ENCODE data around the gene LAMA2. TPM values are rescaled to one million over a fixed set of nuclear protein-coding genes. Genes with fewer than 3 reads are reported as not detected.

The LAMA2 gene
- total and polyA plus RNA-seq, 7 donors = 0.46 to 131 (median 59.6) TPM

DNA sequence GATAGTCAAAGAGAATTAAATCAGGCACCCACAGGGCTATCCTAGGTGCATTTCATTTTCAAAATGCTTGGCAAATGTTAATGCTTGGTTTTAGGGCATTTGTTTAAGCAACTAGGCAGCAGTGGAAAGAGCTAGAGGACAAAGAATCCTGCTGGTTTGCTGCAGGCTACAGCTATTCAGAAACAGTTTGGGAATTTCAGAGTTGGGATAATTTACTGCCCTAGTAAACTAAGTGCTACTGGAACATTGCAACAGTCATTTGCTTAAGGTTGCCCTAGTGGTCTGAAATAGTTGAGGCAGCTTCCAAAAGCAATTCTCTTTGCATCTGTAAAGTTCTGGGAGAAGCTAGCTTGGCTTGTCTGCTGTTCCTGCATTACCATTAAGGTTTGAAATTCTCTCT lies 312.7 kb downstream of the LAMA2 start:
- no peak for DNase-seq
- Histone ChIP-seq H3K27me3 (no peaks in the 10 kb centered on the region), H3K9me3 (no peaks in the 10 kb centered on the region), H3K36me3 (no peaks in the 10 kb centered on the region), H3K4me1 (peaks cover 0 to 20% (median 16%) of the 10 kb centered on the region in 4 donors), H3K27ac (no peak overlapping the region), H3K4me3 (no peak overlapping the region)
- intact Hi-C loops (cut with DNase I) = no loop called here
- no peak for TF ChIP-seq POLR2A (IDR thresholded peaks at IDR 0.05)
- TF ChIP-seq POLR2AphosphoS5 (IDR thresholded peaks at IDR 0.05) = no peak
- TF ChIP-seq, protein P1, sequence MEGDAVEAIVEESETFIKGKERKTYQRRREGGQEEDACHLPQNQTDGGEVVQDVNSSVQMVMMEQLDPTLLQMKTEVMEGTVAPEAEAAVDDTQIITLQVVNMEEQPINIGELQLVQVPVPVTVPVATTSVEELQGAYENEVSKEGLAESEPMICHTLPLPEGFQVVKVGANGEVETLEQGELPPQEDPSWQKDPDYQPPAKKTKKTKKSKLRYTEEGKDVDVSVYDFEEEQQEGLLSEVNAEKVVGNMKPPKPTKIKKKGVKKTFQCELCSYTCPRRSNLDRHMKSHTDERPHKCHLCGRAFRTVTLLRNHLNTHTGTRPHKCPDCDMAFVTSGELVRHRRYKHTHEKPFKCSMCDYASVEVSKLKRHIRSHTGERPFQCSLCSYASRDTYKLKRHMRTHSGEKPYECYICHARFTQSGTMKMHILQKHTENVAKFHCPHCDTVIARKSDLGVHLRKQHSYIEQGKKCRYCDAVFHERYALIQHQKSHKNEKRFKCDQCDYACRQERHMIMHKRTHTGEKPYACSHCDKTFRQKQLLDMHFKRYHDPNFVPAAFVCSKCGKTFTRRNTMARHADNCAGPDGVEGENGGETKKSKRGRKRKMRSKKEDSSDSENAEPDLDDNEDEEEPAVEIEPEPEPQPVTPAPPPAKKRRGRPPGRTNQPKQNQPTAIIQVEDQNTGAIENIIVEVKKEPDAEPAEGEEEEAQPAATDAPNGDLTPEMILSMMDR (IDR thresholded peaks at IDR 0.05) = no peak
- no peak for TF ChIP-seq EP300 (IDR thresholded peaks at IDR 0.05)

DNA sequence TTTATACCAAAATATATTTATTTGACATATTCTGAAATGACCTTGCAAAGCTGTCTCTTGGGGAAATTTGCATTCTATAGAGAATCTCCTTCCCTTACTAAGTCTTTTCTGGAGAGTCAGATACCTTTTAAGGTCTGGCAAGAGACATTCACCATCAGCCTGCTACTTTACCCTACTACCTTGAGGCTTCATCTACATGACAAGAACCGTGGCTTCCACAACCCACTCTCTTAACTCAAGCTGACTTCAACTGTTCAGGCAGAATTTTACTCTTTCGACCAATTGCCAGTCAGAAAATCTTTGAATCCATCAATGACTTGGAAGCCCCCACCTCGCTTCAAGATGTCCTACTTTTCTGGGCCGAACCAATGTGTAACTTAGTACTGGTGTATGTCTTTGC lies 314.2 kb downstream of the LAMA2 start:
- no peaks in the 10 kb centered on the region for H3K9me3 ChIP-seq
- H3K4me3 ChIP-seq = no peak overlapping the region
- TF ChIP-seq POLR2A (IDR thresholded peaks at IDR 0.05) = no peak
- TF ChIP-seq, protein P1 (IDR thresholded peaks at IDR 0.05) = no peak
- no peak for TF ChIP-seq POLR2AphosphoS5 (IDR thresholded peaks at IDR 0.05)
- no peak for TF ChIP-seq EP300 (IDR thresholded peaks at IDR 0.05)
- no peaks in the 10 kb centered on the region for H3K27me3 ChIP-seq
- H3K27ac ChIP-seq = no peak overlapping the region
- WGBS, 2 donors = 86 to 89% methylated on average over 4 of the region's 4 CpGs
- H3K36me3 ChIP-seq = no peaks in the 10 kb centered on the region
- peaks cover 0 to 20% (median 16%) of the 10 kb centered on the region in 4 donors for H3K4me1 ChIP-seq
- DNase-seq = no peak
- intact Hi-C loops (cut with DNase I) = no loop called here

DNA sequence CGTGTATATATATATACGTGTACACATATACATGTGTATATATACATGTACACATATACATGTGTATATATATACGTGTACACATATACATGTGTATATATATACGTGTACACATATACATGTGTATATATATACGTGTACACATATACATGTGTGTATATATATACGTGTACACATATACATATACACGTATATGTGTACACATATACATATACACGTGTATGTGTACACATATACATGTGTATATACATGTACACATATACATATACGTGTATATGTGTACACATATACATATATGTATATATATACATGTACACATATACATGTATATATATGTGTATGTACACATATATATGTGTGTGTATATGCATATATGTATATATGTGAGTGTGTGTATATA lies 317.2 kb downstream of the LAMA2 start:
- 87% methylated on average over 9 of the region's 9 CpGs for WGBS, 2 donors
- Histone ChIP-seq H3K4me1 (peaks cover 0 to 14% (median 11%) of the 10 kb centered on the region in 4 donors), H3K36me3 (no peaks in the 10 kb centered on the region), H3K27me3 (no peaks in the 10 kb centered on the region), H3K9me3 (no peaks in the 10 kb centered on the region), H3K27ac (no peak overlapping the region), H3K4me3 (no peak overlapping the region)
- DNase-seq = no peak
- intact Hi-C loops (cut with DNase I) = no loop called here
- TF ChIP-seq, protein P1 (IDR thresholded peaks at IDR 0.05) = no peak
- TF ChIP-seq POLR2AphosphoS5 (IDR thresholded peaks at IDR 0.05) (no peak), POLR2A (IDR thresholded peaks at IDR 0.05) (no peak), EP300 (IDR thresholded peaks at IDR 0.05) (no peak)

DNA sequence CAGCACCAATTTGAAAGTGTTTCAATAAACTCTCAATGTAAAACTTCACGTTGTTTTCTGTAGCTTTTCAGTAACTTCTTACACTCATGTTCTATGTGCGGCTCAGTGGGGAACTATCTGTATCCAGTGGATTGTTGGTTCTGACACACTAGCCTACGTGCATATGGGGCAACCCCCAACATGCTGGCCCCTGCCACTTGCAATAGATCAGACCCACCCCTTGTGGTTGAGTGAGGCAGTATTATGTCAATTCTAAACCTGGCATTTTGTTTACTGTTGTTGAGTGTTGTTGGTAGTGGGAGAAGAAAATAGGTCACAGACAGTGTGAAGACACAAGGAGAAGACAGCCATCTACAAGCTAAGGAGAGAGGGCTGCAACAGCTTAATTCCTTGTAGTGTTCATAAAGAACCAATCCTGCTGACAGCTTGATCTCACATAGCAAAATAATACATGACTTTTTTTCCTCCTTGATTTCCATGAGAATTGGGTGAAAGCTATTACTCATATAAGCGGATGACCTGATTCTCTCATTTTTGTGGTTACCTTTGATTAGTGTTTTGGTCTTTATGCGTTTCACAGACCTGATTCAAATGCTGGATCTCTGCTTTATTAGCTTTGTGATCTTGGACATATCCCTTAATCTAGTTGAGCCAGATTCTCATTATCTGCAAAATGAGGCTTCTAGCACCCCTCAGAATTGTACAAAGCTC lies 320.4 kb downstream of the LAMA2 start:
- H3K27me3 ChIP-seq = no peaks in the 10 kb centered on the region
- no peak for DNase-seq
- H3K9me3 ChIP-seq = no peaks in the 10 kb centered on the region
- no peaks in the 10 kb centered on the region for H3K36me3 ChIP-seq
- no peak overlapping the region for H3K27ac ChIP-seq
- intact Hi-C loops (cut with DNase I) = no loop called here
- WGBS, 2 donors = 87 to 92% methylated on average over 5 of the region's 5 CpGs
- no peak for TF ChIP-seq EP300 (IDR thresholded peaks at IDR 0.05)
- TF ChIP-seq, protein P1 (IDR thresholded peaks at IDR 0.05) = no peak
- H3K4me1 ChIP-seq = peaks cover 0 to 10% (median 0%) of the 10 kb centered on the region in 4 donors
- H3K4me3 ChIP-seq = no peak overlapping the region

DNA sequence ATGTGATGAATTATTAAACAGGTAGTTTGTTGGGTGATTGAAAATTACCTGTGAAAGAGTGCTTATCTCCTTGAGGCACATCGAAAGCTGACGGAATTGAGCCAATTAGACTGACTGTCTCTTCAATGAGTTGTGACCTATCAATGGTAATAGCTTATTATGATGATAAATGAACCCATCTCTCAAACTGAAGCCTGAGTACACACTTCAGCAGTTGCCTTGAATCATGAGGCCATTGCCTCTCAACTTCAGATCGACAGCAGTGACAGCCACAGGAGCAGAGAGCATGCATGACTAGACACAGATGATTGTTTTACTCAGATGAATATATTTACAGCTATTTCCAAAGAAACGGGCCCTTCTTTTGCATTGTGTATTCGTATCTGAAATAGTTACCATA lies 323.9 kb downstream of the LAMA2 start:
- Histone ChIP-seq H3K27ac (no peak overlapping the region), H3K27me3 (no peaks in the 10 kb centered on the region), H3K9me3 (no peaks in the 10 kb centered on the region), H3K36me3 (no peaks in the 10 kb centered on the region), H3K4me3 (no peak overlapping the region), H3K4me1 (peaks cover 0 to 21% (median 11%) of the 10 kb centered on the region in 4 donors)
- intact Hi-C loops (cut with DNase I) = no loop called here
- no peak for TF ChIP-seq POLR2AphosphoS5 (IDR thresholded peaks at IDR 0.05)
- TF ChIP-seq EP300 (IDR thresholded peaks at IDR 0.05) = no peak
- TF ChIP-seq POLR2A (IDR thresholded peaks at IDR 0.05) = no peak
- TF ChIP-seq, protein P1 (IDR thresholded peaks at IDR 0.05) = no peak
- no peak for DNase-seq
- 81 to 82% methylated on average over 5 of the region's 5 CpGs for WGBS, 2 donors

Measured in sigmoid colon (tissue), 7 donors.